WERI-Rb-1 (cell line): Measurements from ENCODE around the gene ITGB5.

ENCODE experiments used
- DNase-seq: peaks from one replicate; pipeline ENCODE4 v3.0.0-alpha.2; 2020
- H3K27ac ChIP-seq: fragments of 250-450 bp; sonication (Bioruptor Pico); 2 replicates; pipeline ENCODE4 v1.5.1; 2020; ENCODE audit warnings: mild to moderate bottlenecking, moderate library complexity
- H3K27me3 ChIP-seq: fragments of 250-450 bp; sonication (Bioruptor Pico); 2 replicates; pipeline ENCODE4 v1.5.1; 2021; ENCODE audit warnings: mild to moderate bottlenecking, low read depth, moderate library complexity; ENCODE audit not compliant: insufficient read depth, severe bottlenecking
- H3K36me3 ChIP-seq: fragments of 250-450 bp; sonication (Bioruptor Pico); 2 replicates; pipeline ENCODE4 v1.5.1; 2020; ENCODE audit warnings: mild to moderate bottlenecking, moderate library complexity
- H3K4me3 ChIP-seq: 2 replicates; pipeline ENCODE4 v1.5.1; 2011; ENCODE audit warnings: low read depth, mild to moderate bottlenecking, control low read depth, low read length
- H3K9me3 ChIP-seq: fragments of 250-450 bp; sonication (Bioruptor Pico); 2 replicates; pipeline ENCODE4 v1.5.1; 2021; ENCODE audit warnings: mild to moderate bottlenecking, moderate library complexity; ENCODE audit not compliant: severe bottlenecking
- CTCF ChIP-seq: IDR thresholded peaks from 2 replicates; pipeline ENCODE4 v1.5.1; 2011; ENCODE audit warnings: low read depth, mild to moderate bottlenecking, control low read depth, inconsistent platforms, low read length

ITGB5 gene

GRCh38 chr3:124861041-124861440, 26.1 kb downstream of the ITGB5 start:
- Histone ChIP-seq H3K4me3 (no peak overlapping the region), H3K36me3 (no peaks in the 10 kb centered on the region), H3K27me3 (no peaks in the 10 kb centered on the region), H3K9me3 (no peaks in the 10 kb centered on the region), H3K27ac (no peak overlapping the region)
- no peak for TF ChIP-seq CTCF
- no peak for DNase-seq

- no peak for TF ChIP-seq CTCF
- Histone ChIP-seq H3K27me3 (no peaks in the 10 kb centered on the region), H3K9me3 (no peaks in the 10 kb centered on the region), H3K4me3 (no peak overlapping the region), H3K27ac (no peak overlapping the region), H3K36me3 (no peaks in the 10 kb centered on the region)
- no peak for DNase-seq
Measured at GRCh38 chr3:124860599-124860998, 26.6 kb downstream of the ITGB5 start.

- no peaks in the 10 kb centered on the region for H3K36me3 ChIP-seq
Measured at GRCh38 chr3:124859025-124859424, 28.1 kb downstream of the ITGB5 start.

GRCh38 chr3:124858275-124858674, 28.9 kb downstream of the ITGB5 start:
- H3K9me3 ChIP-seq, result no peaks in the 10 kb centered on the region
- no peaks in the 10 kb centered on the region for H3K27me3 ChIP-seq
- H3K4me3 ChIP-seq, result no peak overlapping the region
- DNase-seq, result no peak
- no peak for TF ChIP-seq CTCF
- no peaks in the 10 kb centered on the region for H3K36me3 ChIP-seq
- H3K27ac ChIP-seq, result no peak overlapping the region

More at GRCh38 chr3:124859025-124859424, 28.1 kb downstream of the ITGB5 start:
- H3K27ac ChIP-seq, result no peak overlapping the region
- H3K9me3 ChIP-seq, result no peaks in the 10 kb centered on the region
- DNase-seq, result no peak
- H3K4me3 ChIP-seq, result no peak overlapping the region
- no peaks in the 10 kb centered on the region for H3K27me3 ChIP-seq
- TF ChIP-seq CTCF, result no peak

- Histone ChIP-seq H3K27me3 (no peaks in the 10 kb centered on the region), H3K27ac (no peak overlapping the region), H3K4me3 (no peak overlapping the region), H3K9me3 (no peaks in the 10 kb centered on the region), H3K36me3 (no peaks in the 10 kb centered on the region)
- DNase-seq, result no peak
- no peak for TF ChIP-seq CTCF
Measured at GRCh38 chr3:124856677-124857076, 30.5 kb downstream of the ITGB5 start.

- H3K4me3 ChIP-seq, result no peak overlapping the region
- no peak for DNase-seq
- H3K9me3 ChIP-seq, result no peaks in the 10 kb centered on the region
- no peak for TF ChIP-seq CTCF
- no peaks in the 10 kb centered on the region for H3K27me3 ChIP-seq
- H3K36me3 ChIP-seq, result no peaks in the 10 kb centered on the region
- no peak overlapping the region for H3K27ac ChIP-seq
Measured at GRCh38 chr3:124854009-124854408, 33.2 kb downstream of the ITGB5 start.
